HG02938 (cell line): ENCODE data around the gene HAPLN1.

Experiments used
- ATAC-seq: cut with Tn5 transposase; IDR thresholded peaks from one replicate; pipeline ENCODE4 v1.9.1; 2021; ENCODE audit warnings: mild to moderate bottlenecking, moderate library complexity; ENCODE audit not compliant: unreplicated experiment

Gene HAPLN1

GRCh38 chr5:83645936-83646335 lies 74.7 kb downstream of the HAPLN1 start:
- no peak for ATAC-seq

DNA sequence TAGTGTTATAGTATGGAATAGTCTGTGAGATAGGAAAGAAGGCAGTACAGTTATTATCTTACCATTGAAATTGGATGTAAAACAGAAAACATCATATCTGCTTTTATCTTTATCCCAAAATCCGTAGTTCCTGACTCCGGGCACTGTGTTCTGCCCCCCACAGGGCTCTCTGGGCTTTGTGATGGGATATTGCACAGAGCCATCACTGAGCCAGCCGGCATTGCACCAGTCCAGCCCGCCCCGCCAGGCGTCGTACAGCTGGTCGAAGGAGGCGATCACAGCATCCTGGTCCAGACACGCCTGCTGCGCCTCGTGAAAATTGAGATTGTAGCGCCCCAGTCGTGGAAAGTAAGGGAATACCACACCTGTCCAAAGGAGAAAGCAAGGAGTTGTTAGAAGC lies 76.4 kb downstream of the HAPLN1 start:
- ATAC-seq: no peak

DNA sequence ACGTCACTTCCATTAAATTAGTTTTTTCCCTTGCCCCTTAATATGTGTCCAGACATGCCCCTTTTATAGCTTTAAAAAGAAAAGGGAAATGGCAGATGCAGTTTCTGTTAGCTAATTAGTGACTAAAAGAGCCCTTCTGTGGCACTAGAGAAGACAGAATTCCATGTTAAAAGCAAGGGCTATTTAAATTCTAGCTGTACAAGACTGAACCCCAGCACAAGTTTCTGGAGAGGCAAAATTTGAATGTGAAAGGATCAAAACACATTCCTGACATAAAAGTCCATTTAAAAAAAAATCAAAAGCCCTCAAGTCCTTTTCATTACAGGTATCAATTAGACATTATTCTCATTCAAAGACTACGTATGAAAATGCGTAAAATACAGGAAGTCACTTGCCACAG lies 78.7 kb downstream of the HAPLN1 start:
- no peak for ATAC-seq

DNA sequence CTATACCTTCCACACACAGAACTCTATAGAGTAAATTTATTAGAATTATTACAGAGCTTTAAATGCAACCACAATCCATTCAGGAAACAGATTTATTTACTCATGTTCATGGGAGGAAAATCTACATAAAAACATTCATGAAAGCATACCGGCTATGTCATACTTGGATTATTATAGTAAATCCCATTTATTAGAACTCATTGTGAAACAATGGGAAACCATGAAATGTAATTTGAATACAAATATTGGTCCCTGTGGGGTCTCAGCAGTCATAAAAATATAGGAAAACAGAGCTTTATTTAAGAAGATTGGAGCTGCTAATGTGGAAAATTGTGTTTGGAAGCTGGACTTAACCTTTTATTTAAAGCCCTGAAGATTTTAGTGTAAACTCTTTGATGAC lies 80.7 kb downstream of the HAPLN1 start:
- ATAC-seq: no peak

DNA sequence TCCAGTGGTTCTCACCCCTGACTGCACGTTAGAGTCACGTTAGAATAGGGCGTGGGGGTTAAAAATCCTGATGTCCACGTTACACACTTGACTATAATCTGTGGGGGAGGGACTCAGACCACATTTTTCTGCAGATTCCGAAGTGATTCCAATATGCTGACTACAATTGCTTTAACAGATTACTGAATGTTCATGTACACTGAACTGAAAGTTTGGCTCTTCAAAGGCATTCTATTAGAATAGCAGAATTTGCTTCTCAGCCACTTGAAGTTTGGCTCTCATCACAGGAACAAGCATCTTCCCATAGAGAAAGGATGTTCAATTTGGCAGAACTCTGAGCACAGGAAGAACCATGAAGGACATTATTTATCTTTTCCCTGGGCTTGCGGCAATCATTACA lies 84.5 kb downstream of the HAPLN1 start:
- ATAC-seq: no peak

- no peak for ATAC-seq
Measured at GRCh38 chr5:83633285-83633684, 87.4 kb downstream of the HAPLN1 start.

- ATAC-seq: no peak
Measured at GRCh38 chr5:83632874-83633273, 87.8 kb downstream of the HAPLN1 start.

GRCh38 chr5:83628360-83628759 lies 92.3 kb downstream of the HAPLN1 start:
- ATAC-seq: no peak

- ATAC-seq: no peak
Measured at GRCh38 chr5:83614841-83615240, 105.8 kb downstream of the HAPLN1 start.

- ATAC-seq: no peak
Measured at GRCh38 chr5:83608122-83608521, 112.5 kb downstream of the HAPLN1 start.

GRCh38 chr5:83595217-83595616 lies 125.4 kb downstream of the HAPLN1 start:
- ATAC-seq: no peak

GRCh38 chr5:83590966-83591365 lies 129.7 kb downstream of the HAPLN1 start:
- ATAC-seq: no peak

DNA sequence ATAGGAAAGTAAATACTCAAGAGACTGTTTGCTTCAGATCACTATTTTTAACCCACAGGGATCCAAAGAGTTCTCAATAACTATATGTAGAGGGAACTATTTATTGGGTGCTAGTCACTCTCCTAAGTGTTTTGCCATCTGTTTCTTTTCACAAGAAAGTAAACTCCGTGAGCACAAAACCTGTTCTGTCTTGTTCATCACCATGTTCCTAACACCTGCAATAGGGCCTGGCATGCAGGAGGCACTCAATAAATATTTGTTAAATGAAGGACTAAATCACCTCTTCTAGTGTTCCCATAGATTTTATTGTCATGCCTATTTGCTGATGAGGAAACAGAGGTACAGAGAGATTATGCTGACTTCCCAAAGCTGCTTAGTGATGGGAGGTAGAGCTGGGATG lies 130.9 kb downstream of the HAPLN1 start:
- ATAC-seq: no peak
